ENCODE measurements around the gene DNAI1. TPM values are rescaled to one million over a fixed set of nuclear protein-coding genes. Genes with fewer than 3 reads are reported as not detected.
A peak's percentile ranks its signal among the peaks of the same experiment; 100 is the strongest.

Gene DNAI1
- total RNA-seq, 1 donor from 2014 or later, result 1.5 TPM

DNA sequence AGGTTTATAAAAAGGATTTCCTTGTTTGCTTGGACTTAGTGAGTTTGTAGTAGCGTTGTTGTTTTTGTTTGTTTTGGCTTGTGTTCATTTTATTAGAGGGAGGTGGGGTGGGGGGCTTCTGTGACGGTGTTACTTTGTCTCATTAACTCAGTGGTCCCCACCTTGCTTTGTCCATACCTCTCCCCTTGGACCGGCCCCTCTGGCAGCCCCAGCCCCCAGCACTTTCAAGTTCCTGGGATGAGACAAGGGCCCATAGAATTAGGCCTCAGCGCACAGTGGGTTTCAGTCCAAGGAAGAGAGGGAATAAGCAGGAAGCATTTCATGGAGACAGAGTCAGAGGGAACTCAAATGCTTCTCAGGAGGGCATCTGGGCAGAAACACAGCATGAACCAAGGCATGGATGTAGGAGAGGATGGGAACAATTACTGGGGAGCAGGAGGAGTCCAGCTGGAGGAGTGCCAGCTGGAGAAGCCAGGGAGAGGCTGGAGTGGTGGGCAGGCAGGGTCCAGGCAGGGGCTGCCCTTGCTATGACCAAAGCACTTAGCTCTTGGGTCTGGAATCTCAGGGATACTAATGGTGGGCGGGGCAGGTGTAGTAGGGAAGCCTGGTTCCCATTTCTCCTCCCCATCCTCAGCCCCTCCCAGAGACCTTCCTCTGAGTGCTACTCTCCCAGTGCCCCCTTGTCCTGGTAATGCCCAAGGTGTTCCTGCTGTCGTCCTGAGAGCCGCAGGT, 87.7 kb downstream of the DNAI1 start:
- Mint-ChIP-seq H3K9me3 (no peaks in the 10 kb centered on the region), H3K4me3 (no peak overlapping the region), H3K4me1 (peaks cover 13% of the 10 kb centered on the region), H3K36me3 (ENCODE audit: low read depth) (no peaks in the 10 kb centered on the region), H3K27me3 (ENCODE audit: low read depth) (peaks cover 25% of the 10 kb centered on the region), H3K27ac (ENCODE audit: unreplicated experiment) (no peak overlapping the region)
- no peak for DNase-seq (ENCODE audit: low read depth, low spot score)
- TF ChIP-seq, protein P1, sequence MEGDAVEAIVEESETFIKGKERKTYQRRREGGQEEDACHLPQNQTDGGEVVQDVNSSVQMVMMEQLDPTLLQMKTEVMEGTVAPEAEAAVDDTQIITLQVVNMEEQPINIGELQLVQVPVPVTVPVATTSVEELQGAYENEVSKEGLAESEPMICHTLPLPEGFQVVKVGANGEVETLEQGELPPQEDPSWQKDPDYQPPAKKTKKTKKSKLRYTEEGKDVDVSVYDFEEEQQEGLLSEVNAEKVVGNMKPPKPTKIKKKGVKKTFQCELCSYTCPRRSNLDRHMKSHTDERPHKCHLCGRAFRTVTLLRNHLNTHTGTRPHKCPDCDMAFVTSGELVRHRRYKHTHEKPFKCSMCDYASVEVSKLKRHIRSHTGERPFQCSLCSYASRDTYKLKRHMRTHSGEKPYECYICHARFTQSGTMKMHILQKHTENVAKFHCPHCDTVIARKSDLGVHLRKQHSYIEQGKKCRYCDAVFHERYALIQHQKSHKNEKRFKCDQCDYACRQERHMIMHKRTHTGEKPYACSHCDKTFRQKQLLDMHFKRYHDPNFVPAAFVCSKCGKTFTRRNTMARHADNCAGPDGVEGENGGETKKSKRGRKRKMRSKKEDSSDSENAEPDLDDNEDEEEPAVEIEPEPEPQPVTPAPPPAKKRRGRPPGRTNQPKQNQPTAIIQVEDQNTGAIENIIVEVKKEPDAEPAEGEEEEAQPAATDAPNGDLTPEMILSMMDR (conservative IDR thresholded peaks at IDR 0.05), result no peak

DNA sequence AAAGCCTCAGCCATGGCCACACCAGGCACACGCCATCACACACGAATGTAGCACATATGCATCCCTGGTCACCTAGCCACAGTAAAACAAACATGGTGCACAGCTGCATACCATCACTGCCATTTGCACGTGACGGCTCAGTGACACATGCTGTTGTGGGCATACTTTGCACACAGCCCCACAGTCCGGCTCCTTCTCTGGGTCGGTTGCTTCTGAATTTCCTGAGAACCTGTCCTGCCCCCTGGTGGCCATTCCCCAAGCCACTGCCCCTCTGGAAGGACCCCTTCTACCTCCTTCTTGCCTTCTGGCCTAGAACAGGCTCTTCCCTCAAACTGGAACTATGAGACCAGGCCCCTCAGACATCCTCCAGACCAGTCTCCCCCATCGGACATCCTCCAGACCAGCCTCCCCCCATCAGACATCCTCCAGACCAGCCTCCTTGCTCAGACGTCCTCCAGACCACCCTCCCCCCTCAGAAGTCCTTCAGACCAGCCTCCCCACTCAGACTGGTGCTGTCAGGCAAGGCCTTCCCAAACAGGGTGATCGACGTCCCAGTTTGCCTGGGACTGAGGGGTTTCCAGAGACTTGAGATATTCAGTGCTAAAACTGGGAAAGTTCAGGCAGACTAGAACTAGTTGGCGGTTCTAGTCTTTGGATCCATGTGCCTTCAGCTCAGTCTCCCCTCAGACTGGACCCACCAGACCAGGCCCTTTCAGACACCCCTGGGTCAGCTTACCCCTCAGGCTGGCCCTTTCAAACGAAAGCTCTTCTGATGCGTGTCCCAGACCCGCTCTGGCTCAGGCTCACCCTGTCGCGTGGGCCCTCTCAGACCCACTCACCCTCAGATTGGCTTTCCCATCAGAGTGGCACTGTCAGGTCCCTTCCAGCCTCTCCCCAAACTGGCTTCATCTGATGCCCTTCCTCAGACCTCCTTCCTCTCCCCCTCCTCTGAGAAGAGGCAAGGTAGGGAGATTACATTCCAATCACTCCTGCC, 88.5 kb downstream of the DNAI1 start:
- peak overlapping the region; percentile 74 for H3K4me3 Mint-ChIP-seq
- H3K9me3 Mint-ChIP-seq, result no peaks in the 10 kb centered on the region
- H3K27ac Mint-ChIP-seq (ENCODE audit: unreplicated experiment), result peak overlapping the region; percentile 84
- TF ChIP-seq, protein P1 (conservative IDR thresholded peaks at IDR 0.05), result peak; percentile 77
- peaks cover 23% of the 10 kb centered on the region for H3K27me3 Mint-ChIP-seq (ENCODE audit: low read depth)
- DNase-seq (ENCODE audit: low read depth, low spot score), result peak; percentile 79
- H3K36me3 Mint-ChIP-seq (ENCODE audit: low read depth), result no peaks in the 10 kb centered on the region
- peaks cover 13% of the 10 kb centered on the region for H3K4me1 Mint-ChIP-seq

GRCh38 chr9:34547960-34548611, 89.5 kb downstream of the DNAI1 start:
- Mint-ChIP-seq H3K27ac (ENCODE audit: unreplicated experiment) (no peak overlapping the region), H3K9me3 (no peaks in the 10 kb centered on the region), H3K27me3 (ENCODE audit: low read depth) (peaks cover 23% of the 10 kb centered on the region), H3K4me1 (peaks cover 13% of the 10 kb centered on the region), H3K4me3 (peak overlapping the region; percentile 17), H3K36me3 (ENCODE audit: low read depth) (no peaks in the 10 kb centered on the region)
- TF ChIP-seq, protein P1 (conservative IDR thresholded peaks at IDR 0.05), result peak; percentile 89
- DNase-seq (ENCODE audit: low read depth, low spot score), result peak; percentile 83

GRCh38 chr9:34549407-34549732, 90.8 kb downstream of the DNAI1 start:
- Mint-ChIP-seq H3K27ac (ENCODE audit: unreplicated experiment) (no peak overlapping the region), H3K27me3 (ENCODE audit: low read depth) (peaks cover 20% of the 10 kb centered on the region), H3K9me3 (no peaks in the 10 kb centered on the region), H3K4me1 (peaks cover 13% of the 10 kb centered on the region), H3K4me3 (no peak overlapping the region), H3K36me3 (ENCODE audit: low read depth) (no peaks in the 10 kb centered on the region)
- TF ChIP-seq, protein P1 (conservative IDR thresholded peaks at IDR 0.05), result no peak
- no peak for DNase-seq (ENCODE audit: low read depth, low spot score)

DNA sequence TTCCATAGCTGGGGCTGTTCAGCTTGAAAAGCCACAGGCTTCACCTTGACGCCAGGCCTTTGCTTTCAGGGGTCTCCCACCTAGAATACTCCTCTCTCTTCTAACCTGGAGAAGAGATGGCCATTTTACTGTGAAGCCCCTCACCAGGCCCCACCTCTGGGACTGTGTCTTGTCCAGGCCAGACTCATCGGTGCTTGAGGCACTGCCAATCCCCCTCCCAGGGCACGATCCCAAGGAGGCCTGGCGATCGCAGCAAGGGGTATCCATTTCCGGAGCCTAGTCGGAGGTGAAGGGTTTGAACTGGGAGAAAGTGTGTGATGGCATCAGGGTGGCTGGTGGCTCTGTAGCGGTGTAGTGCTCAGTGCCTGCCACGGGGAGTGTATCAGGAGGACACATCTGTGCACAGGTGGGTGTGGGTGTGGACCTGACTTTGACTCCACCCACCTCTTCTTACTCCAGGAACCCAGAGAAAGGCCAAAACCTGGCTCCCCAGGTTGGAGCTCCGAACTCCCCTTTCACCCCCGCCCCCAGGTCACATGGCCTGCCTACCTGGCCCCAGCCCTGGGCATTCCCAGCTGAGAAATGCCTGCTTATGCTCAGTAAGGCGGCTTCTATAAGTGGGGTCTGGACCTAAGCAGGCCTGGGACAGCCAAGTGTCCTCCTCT, 91.5 kb downstream of the DNAI1 start:
- no peak overlapping the region for H3K4me3 Mint-ChIP-seq
- H3K9me3 Mint-ChIP-seq, result no peaks in the 10 kb centered on the region
- peaks cover 14% of the 10 kb centered on the region for H3K27me3 Mint-ChIP-seq (ENCODE audit: low read depth)
- TF ChIP-seq, protein P1 (conservative IDR thresholded peaks at IDR 0.05), result no peak
- H3K27ac Mint-ChIP-seq (ENCODE audit: unreplicated experiment), result no peak overlapping the region
- peaks cover 20% of the 10 kb centered on the region for H3K4me1 Mint-ChIP-seq
- H3K36me3 Mint-ChIP-seq (ENCODE audit: low read depth), result peaks cover 4% of the 10 kb centered on the region
- no peak for DNase-seq (ENCODE audit: low read depth, low spot score)

All from neural crest cell (in vitro differentiated cells).